M059J (cell line): ENCODE measurements around the gene CDKAL1. TPM values are rescaled to one million over a fixed set of nuclear protein-coding genes. Genes with fewer than 3 reads are reported as not detected.

ENCODE experiments used
- DNase-seq: peaks from one replicate; pipeline ENCODE4 v3.0.0-alpha.2; 2012; ENCODE audit warnings: low read depth
- total RNA-seq: library from RNA; depleted of rRNA; stranded (reverse); fragments of >200 nt; shearing (Covaris generic); gene quantifications from 2 replicates; pipeline ENCODE4 v1.2.3, GENCODE V29; 2014

Gene CDKAL1
- total RNA-seq, 1 experiment from 2014 or later: 36.4 TPM

DNA sequence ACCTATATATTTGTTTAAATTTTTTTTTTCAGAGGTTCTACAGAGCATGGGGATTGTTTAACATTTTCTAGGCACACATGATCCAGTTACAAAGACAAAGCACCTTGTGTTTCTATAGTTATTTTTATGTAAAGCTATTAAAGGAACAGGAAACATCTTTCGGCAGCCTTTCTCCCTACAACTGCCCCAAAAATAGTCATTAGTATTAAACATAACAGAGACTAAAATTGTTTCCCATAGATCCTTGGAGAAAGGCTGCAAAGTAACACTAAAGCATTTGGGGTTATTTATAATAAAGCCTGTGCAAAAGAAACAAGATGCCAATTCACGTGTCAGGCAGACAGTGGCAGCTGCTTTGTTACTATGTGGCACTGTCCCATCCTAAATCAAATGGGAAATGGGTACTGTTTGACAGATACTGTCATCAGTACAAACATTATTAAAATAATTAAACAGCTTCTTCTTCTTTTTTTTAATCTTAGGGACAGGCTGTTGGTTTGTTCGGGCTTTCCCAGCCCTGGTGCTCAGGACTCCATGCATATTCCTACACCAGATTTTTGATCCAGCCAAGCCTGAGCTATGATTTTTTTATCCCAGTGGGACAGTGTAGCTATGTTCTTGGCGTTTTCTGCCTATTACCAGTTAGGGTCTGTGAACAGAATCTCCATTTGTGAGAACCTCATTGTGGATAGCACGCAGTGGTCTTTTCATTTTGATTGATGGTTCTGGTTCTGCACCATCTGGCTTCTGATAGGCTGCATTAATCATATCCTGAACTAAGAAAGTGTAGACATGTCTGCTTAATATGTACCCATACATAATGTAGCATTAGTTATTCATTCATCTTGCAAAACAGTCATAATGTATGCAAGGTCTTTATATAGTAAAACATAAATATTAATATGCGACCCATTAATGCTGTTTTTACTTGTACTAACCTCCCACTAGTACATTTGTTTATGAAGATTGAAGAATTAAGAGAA, 598.9 kb downstream of the CDKAL1 start:
- no peak for DNase-seq

- no peak for DNase-seq
These were observed 599.6 kb downstream of the CDKAL1 start for GRCh38 chr6:21133901-21134300.

DNA sequence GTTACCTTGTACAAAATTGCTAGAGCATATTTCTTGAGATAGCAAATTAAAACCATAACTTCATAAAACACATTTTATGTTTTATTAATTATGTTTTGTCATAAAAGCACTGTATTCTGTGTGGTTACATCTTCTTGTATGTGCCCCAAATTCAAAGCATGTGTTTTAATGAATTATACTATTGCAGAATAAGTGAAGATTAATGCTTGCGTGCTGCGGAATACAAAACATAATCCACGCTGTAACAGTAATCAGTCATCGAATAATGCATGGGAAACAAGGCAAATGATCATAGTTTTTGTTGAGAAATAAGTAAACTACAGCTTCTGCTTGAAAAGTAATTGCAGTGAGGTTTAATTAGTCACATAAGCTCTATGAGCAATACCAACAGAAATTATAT, 600.1 kb downstream of the CDKAL1 start:
- DNase-seq: no peak

GRCh38 chr6:21135484-21136013, 601.3 kb downstream of the CDKAL1 start:
- no peak for DNase-seq

GRCh38 chr6:21137700-21138335, 603.6 kb downstream of the CDKAL1 start:
- peak; percentile 26 for DNase-seq

DNA sequence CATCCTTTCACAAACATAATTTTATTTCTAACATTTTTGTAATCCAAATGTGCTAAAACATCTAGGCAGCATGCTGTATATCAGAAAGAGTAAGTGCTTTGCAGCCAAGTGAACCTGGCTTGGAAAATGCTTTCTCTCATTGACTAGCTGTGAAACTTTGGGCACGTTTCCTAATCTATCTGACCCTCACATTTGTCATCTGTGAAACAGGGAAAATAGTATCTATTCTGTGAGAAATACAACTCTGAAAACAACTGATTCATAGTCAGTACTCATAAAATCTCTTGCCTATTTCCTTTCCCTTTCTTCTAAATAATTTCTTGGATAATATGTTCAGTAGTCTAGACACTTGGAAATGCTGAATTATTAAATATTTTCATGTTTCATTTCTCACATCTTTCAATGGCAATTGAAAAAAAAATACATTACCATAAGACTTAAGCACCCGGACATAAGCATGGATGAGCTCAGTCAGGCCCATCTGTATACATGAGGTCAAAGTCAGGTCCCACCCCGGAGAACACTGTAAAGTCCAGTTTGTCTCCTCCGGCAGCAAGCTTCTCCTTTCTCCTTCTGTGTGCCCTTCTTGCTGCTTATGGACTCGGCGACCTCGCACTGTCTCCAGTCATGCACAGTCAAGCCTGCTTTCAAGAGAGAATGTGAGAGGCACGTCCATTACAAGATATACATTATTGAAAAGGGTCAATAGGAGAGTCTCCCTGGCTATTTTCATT, 604.2 kb downstream of the CDKAL1 start:
- no peak for DNase-seq

DNA sequence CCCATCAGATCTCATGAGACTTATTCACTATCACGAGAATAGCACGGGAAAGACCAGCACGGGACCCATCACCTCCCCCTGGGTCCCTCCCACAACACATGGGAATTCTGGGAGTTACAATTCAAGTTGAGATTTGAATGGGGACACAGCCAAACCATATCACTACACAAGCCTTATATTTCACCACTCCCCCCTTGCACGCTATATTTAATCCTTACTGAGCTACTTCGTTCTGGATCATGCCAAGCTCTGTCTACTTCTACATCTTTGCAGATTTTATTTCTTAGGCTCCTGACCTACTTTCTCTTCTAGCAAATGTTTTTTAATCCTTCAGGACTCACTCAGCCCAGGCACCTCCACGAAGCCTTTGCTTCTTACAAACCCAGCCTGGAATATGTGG, 606.7 kb downstream of the CDKAL1 start:
- no peak for DNase-seq

DNA sequence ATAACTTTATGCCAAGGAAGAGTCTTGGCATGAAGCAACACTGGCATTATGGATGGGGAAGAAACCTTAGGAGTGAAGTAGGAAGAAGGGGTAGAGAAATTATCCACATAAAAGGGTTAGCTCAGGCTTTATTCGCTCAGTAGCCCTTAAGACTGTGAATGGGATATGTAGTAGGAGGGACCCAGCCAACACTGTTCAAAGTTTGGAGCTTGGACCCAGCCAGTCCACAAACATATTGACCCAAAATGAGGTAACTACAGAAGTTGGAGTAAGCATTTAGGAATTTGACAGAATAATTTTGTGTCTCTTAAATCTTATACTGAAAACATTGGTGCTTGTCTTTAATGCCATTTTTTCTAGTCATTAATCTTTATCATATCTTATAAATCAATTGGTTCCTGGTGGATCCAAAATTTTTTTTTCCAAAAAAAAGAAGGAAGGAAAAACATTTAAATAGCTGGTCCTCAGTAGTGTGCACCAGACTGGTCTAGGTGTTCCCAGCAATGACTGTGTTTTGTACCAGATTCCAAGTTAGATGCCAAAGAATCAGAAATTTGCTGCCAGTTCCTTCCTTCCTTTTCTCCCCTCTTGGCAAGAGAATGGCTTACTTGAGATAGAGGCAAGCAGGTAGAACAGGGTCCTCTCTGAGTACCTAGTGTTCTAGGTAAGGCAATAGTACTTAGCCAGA, 607.5 kb downstream of the CDKAL1 start:
- DNase-seq: no peak

DNA sequence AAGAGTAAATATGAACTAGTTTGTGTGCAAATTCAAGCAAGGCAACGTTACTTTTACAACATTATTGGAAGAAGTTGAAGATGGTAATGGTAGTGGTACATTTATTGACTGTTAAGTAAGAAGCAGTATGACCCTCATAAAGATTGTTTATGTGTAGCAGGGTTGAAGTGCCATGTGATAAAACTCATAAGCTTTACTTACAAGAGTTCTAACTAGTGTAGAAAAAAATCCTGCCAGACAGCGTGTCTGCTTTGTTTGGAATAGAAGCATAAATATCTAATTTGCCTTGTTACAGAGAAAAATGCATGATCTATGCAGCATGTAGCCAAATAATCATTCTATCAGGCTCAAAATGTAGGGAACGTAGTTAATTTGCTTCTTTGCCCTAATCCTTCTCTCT, 608.5 kb downstream of the CDKAL1 start:
- DNase-seq: no peak

DNA sequence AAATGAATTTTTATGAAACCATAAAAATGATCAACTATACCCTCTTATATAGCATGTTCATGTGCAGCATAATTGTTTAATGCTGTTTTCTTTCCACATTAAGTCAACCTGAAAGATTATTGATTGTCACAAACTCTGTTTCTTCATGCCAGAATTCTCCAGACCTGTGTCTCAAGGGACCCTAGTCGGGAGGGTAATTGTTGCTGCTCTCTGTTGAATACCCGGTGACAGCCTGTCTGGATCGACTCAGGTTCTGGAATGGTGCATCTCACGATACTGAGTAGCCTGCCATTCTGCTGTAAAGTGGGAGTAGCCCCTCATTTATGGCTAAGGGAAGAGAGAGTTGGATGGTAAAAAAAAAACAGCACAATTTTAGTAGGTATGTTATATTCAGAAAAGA, 609.4 kb downstream of the CDKAL1 start:
- DNase-seq: no peak

DNA sequence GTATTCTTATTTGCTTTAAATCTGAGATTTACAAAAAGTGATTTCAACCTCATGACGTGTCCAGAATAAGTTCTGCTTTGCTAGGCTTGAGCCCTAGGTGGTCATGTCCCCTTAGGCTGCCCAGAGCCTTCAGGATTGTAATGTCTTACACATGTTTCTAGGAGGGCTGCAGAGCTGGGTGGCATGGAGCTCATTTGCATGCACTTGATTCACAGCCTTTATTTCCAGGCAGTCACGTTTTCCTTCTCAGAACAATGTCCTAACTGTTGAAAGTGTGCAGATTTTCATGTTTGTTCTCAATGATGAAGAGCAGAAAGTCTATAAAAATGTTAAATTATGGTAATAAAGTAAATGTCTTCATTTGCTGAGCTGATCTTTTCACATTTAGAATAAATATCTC, 610.7 kb downstream of the CDKAL1 start:
- no peak for DNase-seq

GRCh38 chr6:21147995-21148394, 613.7 kb downstream of the CDKAL1 start:
- no peak for DNase-seq

DNA sequence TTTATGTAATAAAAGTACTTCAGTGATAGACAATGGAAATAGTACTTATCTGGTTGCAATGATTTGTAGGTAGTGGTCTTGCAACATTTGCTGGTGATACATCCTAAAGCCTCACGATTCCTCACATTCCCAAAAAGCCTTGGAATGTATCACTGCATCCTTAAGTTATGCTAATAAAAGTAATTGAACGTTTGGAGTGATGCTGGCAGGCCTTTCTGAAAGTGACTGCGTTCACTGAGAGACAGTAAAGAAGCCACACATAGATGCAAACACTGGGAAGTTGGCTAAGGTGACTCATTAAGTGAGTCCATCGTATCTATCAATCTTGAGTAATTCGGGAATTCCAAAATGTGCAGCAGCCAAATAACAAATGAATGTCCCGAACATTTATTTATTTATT, 615.2 kb downstream of the CDKAL1 start:
- peak; percentile 80 for DNase-seq

DNA sequence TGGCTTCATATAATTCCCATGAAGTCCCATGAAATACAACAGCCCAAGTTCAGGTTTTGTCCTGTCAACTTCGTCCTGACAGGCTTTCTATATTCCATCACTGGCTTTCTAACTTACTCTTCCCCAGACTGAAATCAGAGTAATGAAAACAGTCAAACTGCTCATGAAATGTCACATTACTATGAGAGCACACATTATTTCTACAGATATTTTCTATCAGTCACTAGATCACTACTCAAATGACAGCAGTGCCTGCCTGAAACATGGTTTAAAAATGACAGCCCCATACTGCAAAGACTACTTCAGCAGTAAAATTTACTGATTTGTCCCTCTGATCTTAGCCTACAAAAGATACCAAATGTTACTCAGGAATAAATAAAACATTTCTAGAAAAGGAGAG, 616.4 kb downstream of the CDKAL1 start:
- no peak for DNase-seq

DNA sequence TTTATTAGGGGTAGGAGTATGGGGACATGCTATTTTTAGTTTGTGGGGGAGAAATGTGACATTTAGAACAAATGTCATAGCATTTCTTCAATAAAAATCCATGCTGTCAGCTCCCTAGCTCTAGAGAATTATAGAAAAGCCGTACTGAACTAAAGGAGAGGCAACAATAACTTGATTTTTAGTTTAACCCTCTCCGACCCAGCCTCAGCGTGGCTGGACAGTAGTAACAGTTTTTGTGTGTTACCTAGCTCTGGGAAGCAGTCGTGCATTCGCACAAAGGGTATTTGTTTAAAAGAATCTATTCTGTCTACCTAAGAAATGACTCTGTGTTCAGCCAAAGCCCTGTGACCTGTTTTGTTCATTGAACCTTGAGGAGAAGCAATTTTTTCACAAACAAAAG, 616.9 kb downstream of the CDKAL1 start:
- no peak for DNase-seq

DNA sequence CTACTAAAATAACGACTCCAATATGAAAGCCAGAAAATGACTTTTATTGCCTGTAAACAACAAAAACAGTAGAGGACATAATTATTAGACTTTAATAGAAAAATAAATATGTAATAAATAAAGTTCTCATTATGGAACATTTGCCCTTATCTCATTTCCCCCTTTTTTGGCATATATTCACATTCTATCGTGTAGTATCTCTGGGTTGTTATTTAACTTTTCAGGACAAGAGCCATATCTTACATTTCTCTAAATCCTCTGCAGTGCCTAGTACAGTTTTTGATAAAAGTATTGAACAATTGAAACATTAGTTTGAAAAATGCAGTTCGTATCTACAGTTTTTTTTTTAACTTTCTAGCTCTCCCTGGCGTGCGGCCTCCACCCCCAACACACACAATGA, 617.3 kb downstream of the CDKAL1 start:
- DNase-seq: no peak

GRCh38 chr6:21157186-21157929, 623.1 kb downstream of the CDKAL1 start:
- DNase-seq: no peak

DNA sequence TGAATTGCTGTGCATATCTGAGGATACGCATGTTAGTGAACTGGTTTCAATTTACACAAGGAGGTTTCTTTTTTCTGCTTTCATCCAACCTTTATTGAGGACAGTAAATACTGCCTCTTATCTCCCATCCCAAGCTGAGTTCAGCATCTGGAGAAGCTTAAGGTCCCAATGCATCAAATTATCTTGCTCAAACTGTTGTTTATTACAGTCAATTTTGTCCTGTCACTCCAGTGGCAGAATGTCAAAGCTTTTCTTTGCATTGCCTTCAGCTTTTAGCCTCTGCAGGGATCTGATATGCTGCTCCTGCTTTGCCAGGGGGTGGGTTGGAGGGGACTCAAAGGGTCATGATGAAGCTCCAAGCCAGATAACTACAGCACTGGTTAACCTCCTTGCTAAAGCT, 623.9 kb downstream of the CDKAL1 start:
- DNase-seq: no peak

- no peak for DNase-seq
These were observed 624.6 kb downstream of the CDKAL1 start for GRCh38 chr6:21158873-21159272.

DNA sequence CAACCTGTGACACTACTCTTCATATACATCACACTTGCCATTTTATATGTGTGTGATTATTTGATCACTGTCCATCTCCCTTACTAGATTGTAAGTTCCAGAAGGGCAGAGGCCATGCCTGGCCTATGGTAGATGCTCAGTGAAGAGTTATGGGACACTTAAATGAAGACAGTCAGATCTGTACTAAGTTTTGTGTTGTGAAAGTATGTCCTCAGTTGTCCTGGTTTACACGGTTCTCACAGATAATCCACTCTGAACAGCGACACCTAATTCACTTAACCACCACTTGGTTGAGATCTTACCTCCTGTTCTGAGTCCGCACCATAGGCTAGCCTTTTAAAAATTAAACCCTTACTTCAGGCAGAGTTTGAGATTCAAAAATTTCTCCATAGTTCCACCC, 625.2 kb downstream of the CDKAL1 start:
- DNase-seq: no peak

- no peak for DNase-seq
These were observed 627.5 kb downstream of the CDKAL1 start for GRCh38 chr6:21161707-21162106.
